Measurements from ENCODE around the gene CFAP65. TPM values are rescaled to one million over a fixed set of nuclear protein-coding genes. Genes with fewer than 3 reads are reported as not detected.

The CFAP65 gene
- total and polyA plus RNA-seq, 2 of the 13 experiments (the other 11 are each of a cell fraction or from before 2014, with no cell fraction given) = 0.05 TPM; not detected in 1

DNA sequence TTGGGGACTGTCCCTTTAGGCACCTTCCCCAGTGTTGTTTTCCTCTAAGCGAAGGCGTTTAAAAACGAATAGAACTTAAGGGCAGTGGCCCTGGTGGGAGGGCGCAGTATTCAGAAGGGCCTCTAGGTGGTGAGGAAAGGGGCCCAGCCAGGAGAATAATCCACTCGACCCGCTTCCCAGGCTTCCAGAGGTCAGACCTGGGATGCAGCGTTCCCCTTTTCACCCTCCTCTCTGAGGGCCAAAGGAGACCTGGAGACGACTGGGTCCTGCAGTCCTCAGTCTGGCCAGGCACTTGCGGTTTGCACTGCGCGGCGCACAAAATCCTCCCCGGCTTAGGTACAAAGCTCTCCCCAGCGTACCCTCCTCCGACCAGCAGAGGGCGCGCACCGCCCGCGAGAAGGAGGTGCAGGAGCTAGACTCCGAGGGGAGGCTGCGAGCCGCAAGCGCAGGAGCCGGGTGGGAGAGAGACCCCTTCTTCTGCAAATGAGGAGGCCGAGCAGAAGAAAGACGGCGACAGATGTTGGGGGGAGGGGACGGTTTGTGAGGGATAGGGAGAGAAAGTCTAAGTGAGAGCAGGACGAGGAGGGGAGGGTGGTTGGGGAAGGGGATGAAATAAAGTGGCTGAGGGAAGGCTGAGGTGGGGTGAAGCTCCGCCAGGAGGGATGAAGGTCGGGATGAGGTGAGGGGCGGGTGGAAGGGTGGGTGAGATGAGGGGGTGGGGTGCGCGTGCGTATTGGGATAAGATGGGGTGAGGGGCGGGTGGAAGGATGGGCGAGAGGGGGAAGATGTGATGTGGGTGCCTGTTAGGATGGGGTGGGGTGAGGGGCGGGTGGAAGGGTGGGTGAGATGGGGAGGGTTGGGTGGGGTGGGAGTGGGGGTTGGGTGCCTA, 61.2 kb downstream of the CFAP65 start (continued):
- TF ChIP-seq SMAD1 (CRISPR knock-in tag; IDR thresholded peaks at IDR 0.05; ENCODE audit: borderline replicate concordance, low read depth) (no peak), TBX2 (CRISPR knock-in tag; IDR thresholded peaks at IDR 0.05; ENCODE audit: borderline replicate concordance) (no peak), ZNF121 (CRISPR knock-in tag; IDR thresholded peaks at IDR 0.05) (no peak), ZNF569 (CRISPR knock-in tag; IDR thresholded peaks at IDR 0.05; ENCODE audit: borderline replicate concordance) (no peak), PHF21A (CRISPR knock-in tag; IDR thresholded peaks at IDR 0.05) (no peak), NR2C2 (CRISPR knock-in tag; IDR thresholded peaks at IDR 0.05; ENCODE audit: borderline replicate concordance) (no peak), ZNF777 (CRISPR knock-in tag; IDR thresholded peaks at IDR 0.05) (peak; percentile 27; the same call in 1 of the 2 replicates), NR2F2 (IDR thresholded peaks at IDR 0.05; ENCODE audit: borderline replicate concordance, low read depth) (no peak), ZKSCAN5 (CRISPR knock-in tag; IDR thresholded peaks at IDR 0.05) (no peak), ZNF598 (CRISPR knock-in tag; IDR thresholded peaks at IDR 0.05; ENCODE audit: borderline replicate concordance) (no peak), ZNF670 (CRISPR knock-in tag; IDR thresholded peaks at IDR 0.05; ENCODE audit: borderline replicate concordance) (no peak)
- TF ChIP-seq, protein P1, sequence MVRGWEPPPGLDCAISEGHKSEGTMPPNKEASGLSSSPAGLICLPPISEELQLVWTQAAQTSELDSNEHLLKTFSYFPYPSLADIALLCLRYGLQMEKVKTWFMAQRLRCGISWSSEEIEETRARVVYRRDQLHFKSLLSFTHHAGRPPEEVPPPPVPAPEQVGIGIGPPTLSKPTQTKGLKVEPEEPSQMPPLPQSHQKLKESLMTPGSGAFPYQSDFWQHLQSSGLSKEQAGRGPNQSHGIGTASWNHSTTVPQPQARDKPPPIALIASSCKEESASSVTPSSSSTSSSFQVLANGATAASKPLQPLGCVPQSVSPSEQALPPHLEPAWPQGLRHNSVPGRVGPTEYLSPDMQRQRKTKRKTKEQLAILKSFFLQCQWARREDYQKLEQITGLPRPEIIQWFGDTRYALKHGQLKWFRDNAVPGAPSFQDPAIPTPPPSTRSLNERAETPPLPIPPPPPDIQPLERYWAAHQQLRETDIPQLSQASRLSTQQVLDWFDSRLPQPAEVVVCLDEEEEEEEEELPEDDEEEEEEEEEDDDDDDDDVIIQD (CRISPR knock-in tag; IDR thresholded peaks at IDR 0.05; ENCODE audit: low read depth) = no peak
- TF ChIP-seq, protein P2, sequence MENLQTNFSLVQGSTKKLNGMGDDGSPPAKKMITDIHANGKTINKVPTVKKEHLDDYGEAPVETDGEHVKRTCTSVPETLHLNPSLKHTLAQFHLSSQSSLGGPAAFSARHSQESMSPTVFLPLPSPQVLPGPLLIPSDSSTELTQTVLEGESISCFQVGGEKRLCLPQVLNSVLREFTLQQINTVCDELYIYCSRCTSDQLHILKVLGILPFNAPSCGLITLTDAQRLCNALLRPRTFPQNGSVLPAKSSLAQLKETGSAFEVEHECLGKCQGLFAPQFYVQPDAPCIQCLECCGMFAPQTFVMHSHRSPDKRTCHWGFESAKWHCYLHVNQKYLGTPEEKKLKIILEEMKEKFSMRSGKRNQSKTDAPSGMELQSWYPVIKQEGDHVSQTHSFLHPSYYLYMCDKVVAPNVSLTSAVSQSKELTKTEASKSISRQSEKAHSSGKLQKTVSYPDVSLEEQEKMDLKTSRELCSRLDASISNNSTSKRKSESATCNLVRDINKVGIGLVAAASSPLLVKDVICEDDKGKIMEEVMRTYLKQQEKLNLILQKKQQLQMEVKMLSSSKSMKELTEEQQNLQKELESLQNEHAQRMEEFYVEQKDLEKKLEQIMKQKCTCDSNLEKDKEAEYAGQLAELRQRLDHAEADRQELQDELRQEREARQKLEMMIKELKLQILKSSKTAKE (CRISPR knock-in tag; IDR thresholded peaks at IDR 0.05; ENCODE audit: borderline replicate concordance) = no peak
- TF ChIP-seq, protein P3, sequence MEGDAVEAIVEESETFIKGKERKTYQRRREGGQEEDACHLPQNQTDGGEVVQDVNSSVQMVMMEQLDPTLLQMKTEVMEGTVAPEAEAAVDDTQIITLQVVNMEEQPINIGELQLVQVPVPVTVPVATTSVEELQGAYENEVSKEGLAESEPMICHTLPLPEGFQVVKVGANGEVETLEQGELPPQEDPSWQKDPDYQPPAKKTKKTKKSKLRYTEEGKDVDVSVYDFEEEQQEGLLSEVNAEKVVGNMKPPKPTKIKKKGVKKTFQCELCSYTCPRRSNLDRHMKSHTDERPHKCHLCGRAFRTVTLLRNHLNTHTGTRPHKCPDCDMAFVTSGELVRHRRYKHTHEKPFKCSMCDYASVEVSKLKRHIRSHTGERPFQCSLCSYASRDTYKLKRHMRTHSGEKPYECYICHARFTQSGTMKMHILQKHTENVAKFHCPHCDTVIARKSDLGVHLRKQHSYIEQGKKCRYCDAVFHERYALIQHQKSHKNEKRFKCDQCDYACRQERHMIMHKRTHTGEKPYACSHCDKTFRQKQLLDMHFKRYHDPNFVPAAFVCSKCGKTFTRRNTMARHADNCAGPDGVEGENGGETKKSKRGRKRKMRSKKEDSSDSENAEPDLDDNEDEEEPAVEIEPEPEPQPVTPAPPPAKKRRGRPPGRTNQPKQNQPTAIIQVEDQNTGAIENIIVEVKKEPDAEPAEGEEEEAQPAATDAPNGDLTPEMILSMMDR (CRISPR knock-in tag; IDR thresholded peaks at IDR 0.05) = peak; percentile 99
- TF ChIP-seq, protein P4, sequence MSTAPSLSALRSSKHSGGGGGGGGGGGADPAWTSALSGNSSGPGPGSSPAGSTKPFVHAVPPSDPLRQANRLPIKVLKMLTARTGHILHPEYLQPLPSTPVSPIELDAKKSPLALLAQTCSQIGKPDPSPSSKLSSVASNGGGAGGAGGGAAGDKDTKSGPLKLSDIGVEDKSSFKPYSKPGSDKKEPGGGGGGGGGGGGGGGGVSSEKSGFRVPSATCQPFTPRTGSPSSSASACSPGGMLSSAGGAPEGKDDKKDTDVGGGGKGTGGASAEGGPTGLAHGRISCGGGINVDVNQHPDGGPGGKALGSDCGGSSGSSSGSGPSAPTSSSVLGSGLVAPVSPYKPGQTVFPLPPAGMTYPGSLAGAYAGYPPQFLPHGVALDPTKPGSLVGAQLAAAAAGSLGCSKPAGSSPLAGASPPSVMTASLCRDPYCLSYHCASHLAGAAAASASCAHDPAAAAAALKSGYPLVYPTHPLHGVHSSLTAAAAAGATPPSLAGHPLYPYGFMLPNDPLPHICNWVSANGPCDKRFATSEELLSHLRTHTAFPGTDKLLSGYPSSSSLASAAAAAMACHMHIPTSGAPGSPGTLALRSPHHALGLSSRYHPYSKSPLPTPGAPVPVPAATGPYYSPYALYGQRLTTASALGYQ (CRISPR knock-in tag; IDR thresholded peaks at IDR 0.05) = no peak
- TF ChIP-seq, protein P5, sequence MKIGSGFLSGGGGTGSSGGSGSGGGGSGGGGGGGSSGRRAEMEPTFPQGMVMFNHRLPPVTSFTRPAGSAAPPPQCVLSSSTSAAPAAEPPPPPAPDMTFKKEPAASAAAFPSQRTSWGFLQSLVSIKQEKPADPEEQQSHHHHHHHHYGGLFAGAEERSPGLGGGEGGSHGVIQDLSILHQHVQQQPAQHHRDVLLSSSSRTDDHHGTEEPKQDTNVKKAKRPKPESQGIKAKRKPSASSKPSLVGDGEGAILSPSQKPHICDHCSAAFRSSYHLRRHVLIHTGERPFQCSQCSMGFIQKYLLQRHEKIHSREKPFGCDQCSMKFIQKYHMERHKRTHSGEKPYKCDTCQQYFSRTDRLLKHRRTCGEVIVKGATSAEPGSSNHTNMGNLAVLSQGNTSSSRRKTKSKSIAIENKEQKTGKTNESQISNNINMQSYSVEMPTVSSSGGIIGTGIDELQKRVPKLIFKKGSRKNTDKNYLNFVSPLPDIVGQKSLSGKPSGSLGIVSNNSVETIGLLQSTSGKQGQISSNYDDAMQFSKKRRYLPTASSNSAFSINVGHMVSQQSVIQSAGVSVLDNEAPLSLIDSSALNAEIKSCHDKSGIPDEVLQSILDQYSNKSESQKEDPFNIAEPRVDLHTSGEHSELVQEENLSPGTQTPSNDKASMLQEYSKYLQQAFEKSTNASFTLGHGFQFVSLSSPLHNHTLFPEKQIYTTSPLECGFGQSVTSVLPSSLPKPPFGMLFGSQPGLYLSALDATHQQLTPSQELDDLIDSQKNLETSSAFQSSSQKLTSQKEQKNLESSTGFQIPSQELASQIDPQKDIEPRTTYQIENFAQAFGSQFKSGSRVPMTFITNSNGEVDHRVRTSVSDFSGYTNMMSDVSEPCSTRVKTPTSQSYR (CRISPR knock-in tag; IDR thresholded peaks at IDR 0.05; ENCODE audit: borderline replicate concordance) = no peak; the same call in 1 of the 2 replicates
- TF ChIP-seq, protein P6, sequence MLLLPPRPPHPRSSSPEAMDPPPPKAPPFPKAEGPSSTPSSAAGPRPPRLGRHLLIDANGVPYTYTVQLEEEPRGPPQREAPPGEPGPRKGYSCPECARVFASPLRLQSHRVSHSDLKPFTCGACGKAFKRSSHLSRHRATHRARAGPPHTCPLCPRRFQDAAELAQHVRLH (CRISPR knock-in tag; IDR thresholded peaks at IDR 0.05; ENCODE audit: borderline replicate concordance, low read depth) = peak; percentile 57; the same call in 1 of the 2 replicates

Measured in HepG2 (cell line).